Neutrophil (primary cell): ENCODE results near the gene ZNF283.
"Not testable (repeated sequence)": the region's sequence is repeated elsewhere in the genome, so short reads cannot be mapped to it uniquely, and the experiment has no call there.

ENCODE experiments used
- H3K27ac ChIP-seq: fragments of 200-600 bp; sonication (generic); 2 replicates; pipeline ENCODE4 v1.5.1; 2016; ENCODE audit warnings: mild to moderate bottlenecking, moderate library complexity
- H3K27me3 ChIP-seq: fragments of 200-600 bp; sonication (generic); 2 replicates; pipeline ENCODE4 v1.6.0; 2016; ENCODE audit warnings: mild to moderate bottlenecking
- H3K36me3 ChIP-seq: fragments of 200-600 bp; sonication (generic); 2 replicates; pipeline ENCODE4 v1.5.1; 2017
- H3K4me1 ChIP-seq, 2 experiments: fragments of 200-600 bp in 1 of 2; sonication (generic) in 1 of 2; 1 replicate in 1 of 2; 2 replicates in 1 of 2; pipeline versions ENCODE4 v1.5.1 to v1.6.1; 2013 to 2016; ENCODE audit warnings: low read depth in 1 of 2, low read length in 1 of 2, mild to moderate bottlenecking in 1 of 2, moderate library complexity in 1 of 2; ENCODE audit not compliant: control insufficient read depth in 1 of 2, insufficient read depth in 1 of 2
- H3K4me3 ChIP-seq, 2 experiments: fragments of 200-600 bp in 1 of 2; sonication (generic) in 1 of 2; 1 replicate in 1 of 2; 2 replicates in 1 of 2; pipeline ENCODE4 v1.5.1; 2013 to 2016; ENCODE audit warnings: low read depth in 1 of 2, low read length in 1 of 2, mild to moderate bottlenecking in 1 of 2, moderate library complexity in 1 of 2
- H3K9me3 ChIP-seq: fragments of 200-600 bp; sonication (generic); 2 replicates; pipeline ENCODE4 v1.5.1; 2016
- CTCF ChIP-seq: fragments of 200-600 bp; sonication (generic); IDR thresholded peaks from 2 replicates; pipeline ENCODE4 v1.5.1; 2016; ENCODE audit warnings: antibody characterized with exemption

Gene ZNF283

GRCh38 chr19:43820884-43821215 is 6.3 kb upstream of the ZNF283 start:
- no peak overlapping the region for H3K27ac ChIP-seq
- peaks cover 7 to 8% of the 10 kb centered on the region in 2 experiments for H3K4me1 ChIP-seq
- no peaks in the 10 kb centered on the region for H3K9me3 ChIP-seq
- TF ChIP-seq CTCF = no peak
- H3K27me3 ChIP-seq = peaks cover 79% of the 10 kb centered on the region
- H3K36me3 ChIP-seq = no peaks in the 10 kb centered on the region
- H3K4me3 ChIP-seq = no peak overlapping the region

DNA sequence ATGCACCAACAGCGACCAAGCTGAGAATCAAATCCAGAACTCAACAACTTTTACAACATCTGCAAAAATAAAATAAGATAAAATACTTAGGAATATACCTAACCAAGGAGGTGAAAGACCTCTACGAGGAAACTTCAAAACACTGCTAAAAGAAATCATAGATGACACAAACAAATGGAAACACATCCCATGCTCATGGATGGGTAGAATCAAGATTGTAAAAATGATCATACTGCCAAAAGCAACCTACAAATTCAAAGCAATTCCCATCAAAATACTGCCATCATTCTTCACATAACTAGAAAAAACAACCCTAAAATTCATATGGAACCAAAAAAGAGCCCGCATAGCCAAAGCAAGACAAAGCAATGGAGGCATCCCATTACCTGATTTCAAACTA is 3.3 kb upstream of the ZNF283 start:
- Histone ChIP-seq H3K27me3 (peaks cover 75% of the 10 kb centered on the region), H3K4me1 (peaks cover 18 to 22% of the 10 kb centered on the region in 2 experiments)
- not testable (repeated sequence) for H3K4me3 ChIP-seq, H3K9me3 ChIP-seq, H3K36me3 ChIP-seq, H3K27ac ChIP-seq

DNA sequence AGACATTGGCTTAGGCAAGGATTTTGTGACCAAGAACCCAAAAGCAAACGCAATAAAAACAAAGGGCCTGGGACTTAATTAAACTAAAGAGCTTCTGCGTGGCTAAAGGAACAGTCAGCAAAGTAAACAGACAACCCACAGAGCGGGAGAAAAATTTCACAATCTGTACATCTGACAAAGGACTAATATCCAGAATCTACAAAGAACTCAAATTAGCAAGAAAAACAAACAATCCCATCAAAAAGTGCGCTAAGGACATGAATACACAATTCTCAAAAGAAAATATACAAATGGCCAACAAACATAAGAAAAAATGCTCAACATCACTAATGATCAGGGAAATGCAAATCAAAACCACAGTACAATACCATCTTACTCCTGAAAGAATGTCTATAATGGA is 2.5 kb upstream of the ZNF283 start:
- H3K4me3 ChIP-seq, H3K27ac ChIP-seq, H3K9me3 ChIP-seq, H3K36me3 ChIP-seq: not testable (repeated sequence)
- Histone ChIP-seq H3K4me1 (peaks cover 18 to 22% of the 10 kb centered on the region in 2 experiments), H3K27me3 (peaks cover 69% of the 10 kb centered on the region)

GRCh38 chr19:43839139-43839538 is 12.0 kb downstream of the ZNF283 start:
- H3K4me1 ChIP-seq = no peaks in the 10 kb centered on the region
- H3K27ac ChIP-seq = no peak overlapping the region
- no peak for TF ChIP-seq CTCF
- no peaks in the 10 kb centered on the region for H3K36me3 ChIP-seq
- peaks cover 31% of the 10 kb centered on the region for H3K9me3 ChIP-seq
- no peaks in the 10 kb centered on the region for H3K27me3 ChIP-seq
- no peak overlapping the region for H3K4me3 ChIP-seq

DNA sequence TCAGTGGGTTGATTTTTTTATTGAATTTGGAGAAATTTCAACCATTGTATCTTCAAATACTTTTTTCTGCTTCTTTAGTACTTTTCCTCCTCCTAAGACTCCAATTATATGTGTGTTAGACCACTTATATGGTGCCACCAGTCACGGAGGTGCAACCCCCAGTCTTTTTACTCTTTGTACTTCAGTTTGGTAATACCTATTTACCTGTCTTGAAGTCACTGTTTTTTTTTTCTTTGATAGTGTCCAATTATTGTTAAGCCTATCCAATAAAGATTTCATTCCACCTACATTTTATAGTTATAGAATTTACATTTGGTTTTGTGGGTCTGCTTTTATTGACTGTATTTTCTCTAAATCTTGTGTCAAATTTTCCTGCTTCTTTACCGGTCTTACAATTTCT is 14.9 kb downstream of the ZNF283 start:
- H3K4me1 ChIP-seq = no peaks in the 10 kb centered on the region
- no peak overlapping the region for H3K27ac ChIP-seq
- no peaks in the 10 kb centered on the region for H3K36me3 ChIP-seq
- no peak for TF ChIP-seq CTCF
- H3K4me3 ChIP-seq = no peak overlapping the region
- peaks cover 39% of the 10 kb centered on the region for H3K9me3 ChIP-seq
- no peaks in the 10 kb centered on the region for H3K27me3 ChIP-seq

- Histone ChIP-seq H3K4me1 (no peaks in the 10 kb centered on the region), H3K9me3 (peaks cover 60% of the 10 kb centered on the region), H3K36me3 (no peaks in the 10 kb centered on the region)
These were observed 20.1 kb downstream of the ZNF283 start for GRCh38 chr19:43847246-43847645.

More at GRCh38 chr19:43847246-43847645, 20.1 kb downstream of the ZNF283 start:
- Histone ChIP-seq H3K27me3 (no peaks in the 10 kb centered on the region), H3K27ac (no peak overlapping the region), H3K4me3 (no peak overlapping the region)
- TF ChIP-seq CTCF = no peak
